ENCODE results near the gene KDM5B. TPM values are rescaled to one million over a fixed set of nuclear protein-coding genes. Genes with fewer than 3 reads are reported as not detected.

KDM5B gene
- total and polyA plus RNA-seq, 2 of the 8 experiments (the other 6 are each of a cell fraction or from before 2014, with no cell fraction given), result 73.3 to 210 TPM

DNA sequence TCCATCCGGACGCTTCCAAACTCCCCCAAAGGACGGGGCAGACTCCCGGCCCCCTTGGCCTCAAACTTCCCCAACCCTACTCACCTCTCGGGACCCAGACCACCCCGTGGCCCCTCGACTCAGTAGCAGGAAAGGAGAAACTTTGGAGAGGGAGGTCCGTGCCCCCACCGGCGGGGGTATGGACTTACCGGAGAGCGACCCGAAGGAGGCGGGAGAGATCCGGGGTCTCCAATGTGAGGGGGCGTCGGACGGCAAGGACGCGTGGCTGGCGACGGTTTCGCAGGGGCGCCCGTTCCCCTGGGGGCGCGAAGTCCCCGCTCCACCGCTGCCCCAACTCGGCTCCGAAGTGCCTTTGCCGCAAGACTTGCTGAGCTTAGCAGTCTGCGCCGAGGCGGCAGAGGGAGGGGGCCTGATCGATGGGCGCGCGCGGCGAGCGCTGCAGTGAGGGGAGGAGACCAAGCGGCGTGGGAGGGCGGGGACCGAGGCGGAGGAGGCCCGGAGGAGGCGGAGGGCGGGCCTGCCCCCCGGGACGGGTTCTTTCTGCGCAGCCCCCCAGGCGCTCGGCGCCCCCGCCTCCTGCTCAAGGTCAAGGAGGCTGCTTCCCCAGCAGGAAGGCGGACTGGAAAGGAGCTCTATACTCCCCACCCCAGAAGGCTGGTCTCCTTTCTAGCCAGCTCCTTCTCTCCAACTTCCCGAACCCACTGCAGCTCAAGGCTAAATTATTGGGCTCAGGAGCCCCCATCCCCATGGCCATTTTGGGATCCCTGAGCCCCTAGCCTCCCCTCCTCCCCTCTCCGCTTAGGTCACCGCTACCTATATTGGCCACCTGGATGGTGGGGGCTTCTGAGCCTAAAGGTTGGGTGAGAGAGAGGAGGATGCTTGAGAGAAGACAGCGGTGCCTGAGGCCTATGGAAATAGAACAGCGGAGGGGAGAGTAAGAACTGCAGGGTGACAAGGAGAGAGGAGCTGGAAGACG lies 97.9 kb downstream of the KDM5B start, which contains the start of gene SYT2 (continued):
- TF ChIP-seq, protein P1, sequence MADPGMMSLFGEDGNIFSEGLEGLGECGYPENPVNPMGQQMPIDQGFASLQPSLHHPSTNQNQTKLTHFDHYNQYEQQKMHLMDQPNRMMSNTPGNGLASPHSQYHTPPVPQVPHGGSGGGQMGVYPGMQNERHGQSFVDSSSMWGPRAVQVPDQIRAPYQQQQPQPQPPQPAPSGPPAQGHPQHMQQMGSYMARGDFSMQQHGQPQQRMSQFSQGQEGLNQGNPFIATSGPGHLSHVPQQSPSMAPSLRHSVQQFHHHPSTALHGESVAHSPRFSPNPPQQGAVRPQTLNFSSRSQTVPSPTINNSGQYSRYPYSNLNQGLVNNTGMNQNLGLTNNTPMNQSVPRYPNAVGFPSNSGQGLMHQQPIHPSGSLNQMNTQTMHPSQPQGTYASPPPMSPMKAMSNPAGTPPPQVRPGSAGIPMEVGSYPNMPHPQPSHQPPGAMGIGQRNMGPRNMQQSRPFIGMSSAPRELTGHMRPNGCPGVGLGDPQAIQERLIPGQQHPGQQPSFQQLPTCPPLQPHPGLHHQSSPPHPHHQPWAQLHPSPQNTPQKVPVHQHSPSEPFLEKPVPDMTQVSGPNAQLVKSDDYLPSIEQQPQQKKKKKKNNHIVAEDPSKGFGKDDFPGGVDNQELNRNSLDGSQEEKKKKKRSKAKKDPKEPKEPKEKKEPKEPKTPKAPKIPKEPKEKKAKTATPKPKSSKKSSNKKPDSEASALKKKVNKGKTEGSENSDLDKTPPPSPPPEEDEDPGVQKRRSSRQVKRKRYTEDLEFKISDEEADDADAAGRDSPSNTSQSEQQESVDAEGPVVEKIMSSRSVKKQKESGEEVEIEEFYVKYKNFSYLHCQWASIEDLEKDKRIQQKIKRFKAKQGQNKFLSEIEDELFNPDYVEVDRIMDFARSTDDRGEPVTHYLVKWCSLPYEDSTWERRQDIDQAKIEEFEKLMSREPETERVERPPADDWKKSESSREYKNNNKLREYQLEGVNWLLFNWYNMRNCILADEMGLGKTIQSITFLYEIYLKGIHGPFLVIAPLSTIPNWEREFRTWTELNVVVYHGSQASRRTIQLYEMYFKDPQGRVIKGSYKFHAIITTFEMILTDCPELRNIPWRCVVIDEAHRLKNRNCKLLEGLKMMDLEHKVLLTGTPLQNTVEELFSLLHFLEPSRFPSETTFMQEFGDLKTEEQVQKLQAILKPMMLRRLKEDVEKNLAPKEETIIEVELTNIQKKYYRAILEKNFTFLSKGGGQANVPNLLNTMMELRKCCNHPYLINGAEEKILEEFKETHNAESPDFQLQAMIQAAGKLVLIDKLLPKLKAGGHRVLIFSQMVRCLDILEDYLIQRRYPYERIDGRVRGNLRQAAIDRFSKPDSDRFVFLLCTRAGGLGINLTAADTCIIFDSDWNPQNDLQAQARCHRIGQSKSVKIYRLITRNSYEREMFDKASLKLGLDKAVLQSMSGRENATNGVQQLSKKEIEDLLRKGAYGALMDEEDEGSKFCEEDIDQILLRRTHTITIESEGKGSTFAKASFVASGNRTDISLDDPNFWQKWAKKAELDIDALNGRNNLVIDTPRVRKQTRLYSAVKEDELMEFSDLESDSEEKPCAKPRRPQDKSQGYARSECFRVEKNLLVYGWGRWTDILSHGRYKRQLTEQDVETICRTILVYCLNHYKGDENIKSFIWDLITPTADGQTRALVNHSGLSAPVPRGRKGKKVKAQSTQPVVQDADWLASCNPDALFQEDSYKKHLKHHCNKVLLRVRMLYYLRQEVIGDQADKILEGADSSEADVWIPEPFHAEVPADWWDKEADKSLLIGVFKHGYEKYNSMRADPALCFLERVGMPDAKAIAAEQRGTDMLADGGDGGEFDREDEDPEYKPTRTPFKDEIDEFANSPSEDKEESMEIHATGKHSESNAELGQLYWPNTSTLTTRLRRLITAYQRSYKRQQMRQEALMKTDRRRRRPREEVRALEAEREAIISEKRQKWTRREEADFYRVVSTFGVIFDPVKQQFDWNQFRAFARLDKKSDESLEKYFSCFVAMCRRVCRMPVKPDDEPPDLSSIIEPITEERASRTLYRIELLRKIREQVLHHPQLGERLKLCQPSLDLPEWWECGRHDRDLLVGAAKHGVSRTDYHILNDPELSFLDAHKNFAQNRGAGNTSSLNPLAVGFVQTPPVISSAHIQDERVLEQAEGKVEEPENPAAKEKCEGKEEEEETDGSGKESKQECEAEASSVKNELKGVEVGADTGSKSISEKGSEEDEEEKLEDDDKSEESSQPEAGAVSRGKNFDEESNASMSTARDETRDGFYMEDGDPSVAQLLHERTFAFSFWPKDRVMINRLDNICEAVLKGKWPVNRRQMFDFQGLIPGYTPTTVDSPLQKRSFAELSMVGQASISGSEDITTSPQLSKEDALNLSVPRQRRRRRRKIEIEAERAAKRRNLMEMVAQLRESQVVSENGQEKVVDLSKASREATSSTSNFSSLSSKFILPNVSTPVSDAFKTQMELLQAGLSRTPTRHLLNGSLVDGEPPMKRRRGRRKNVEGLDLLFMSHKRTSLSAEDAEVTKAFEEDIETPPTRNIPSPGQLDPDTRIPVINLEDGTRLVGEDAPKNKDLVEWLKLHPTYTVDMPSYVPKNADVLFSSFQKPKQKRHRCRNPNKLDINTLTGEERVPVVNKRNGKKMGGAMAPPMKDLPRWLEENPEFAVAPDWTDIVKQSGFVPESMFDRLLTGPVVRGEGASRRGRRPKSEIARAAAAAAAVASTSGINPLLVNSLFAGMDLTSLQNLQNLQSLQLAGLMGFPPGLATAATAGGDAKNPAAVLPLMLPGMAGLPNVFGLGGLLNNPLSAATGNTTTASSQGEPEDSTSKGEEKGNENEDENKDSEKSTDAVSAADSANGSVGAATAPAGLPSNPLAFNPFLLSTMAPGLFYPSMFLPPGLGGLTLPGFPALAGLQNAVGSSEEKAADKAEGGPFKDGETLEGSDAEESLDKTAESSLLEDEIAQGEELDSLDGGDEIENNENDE (IDR thresholded peaks at IDR 0.05; ENCODE audit: insufficient replicate concordance, low read length), result no peak
- no peak for TF ChIP-seq NANOG (IDR thresholded peaks at IDR 0.05; ENCODE audit: insufficient read depth, low read depth, low read length, poor library complexity, severe bottlenecking)
- peak; percentile 89 for TF ChIP-seq KDM4A (IDR thresholded peaks at IDR 0.05; ENCODE audit: low read depth, low read length, severe bottlenecking)
- no peak for TF ChIP-seq CBX5 (IDR thresholded peaks at IDR 0.05; ENCODE audit: low read depth, low read length)
- peak in 1 of 2 experiments; percentile 43; a peak in 1 of 4 replicates for TF ChIP-seq HDAC2 (IDR thresholded peaks at IDR 0.05; ENCODE audit: borderline replicate concordance in 1 of 2, low read depth in 2 of 2, low read length in 2 of 2)
- peak; percentile 57; the same call in 1 of the 2 replicates for TF ChIP-seq CREB1 (IDR thresholded peaks at IDR 0.05)
- TF ChIP-seq, protein P2, sequence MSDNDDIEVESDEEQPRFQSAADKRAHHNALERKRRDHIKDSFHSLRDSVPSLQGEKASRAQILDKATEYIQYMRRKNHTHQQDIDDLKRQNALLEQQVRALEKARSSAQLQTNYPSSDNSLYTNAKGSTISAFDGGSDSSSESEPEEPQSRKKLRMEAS (IDR thresholded peaks at IDR 0.05), result peak; percentile 88
- TF ChIP-seq BACH1 (IDR thresholded peaks at IDR 0.05; ENCODE audit: low read length), result 0 out of 2 replicates have a peak, but pooled peaks have one; percentile 5

All from H1 (cell line).